Mesodermal cell (in vitro differentiated cells): ENCODE measurements around the gene RC3H1.

Experiments
- H3K27ac ChIP-seq: 2 replicates; pipeline ENCODE4 v1.7.0; 2013; ENCODE audit warnings: mild to moderate bottlenecking, low read depth, low read length, moderate library complexity; ENCODE audit not compliant: severe bottlenecking
- H3K36me3 ChIP-seq: 2 replicates; pipeline ENCODE4 v1.7.1; 2013; ENCODE audit warnings: mild to moderate bottlenecking, low read length, moderate library complexity; ENCODE audit not compliant: control insufficient read depth, insufficient read depth
- H3K4me1 ChIP-seq: one replicate; pipeline ENCODE4 v1.7.1; 2013; ENCODE audit warnings: mild to moderate bottlenecking, low read length; ENCODE audit not compliant: insufficient read depth, control insufficient read depth, poor library complexity, severe bottlenecking
- H3K4me3 ChIP-seq: 2 replicates; pipeline ENCODE4 v1.7.0; 2013; ENCODE audit warnings: low read length, control low read depth, mild to moderate bottlenecking; ENCODE audit not compliant: insufficient read depth, poor library complexity, severe bottlenecking; ENCODE audit errors: extremely low read depth
- H3K9me3 ChIP-seq: 2 replicates; pipeline ENCODE4 v1.7.1; 2013; ENCODE audit warnings: mild to moderate bottlenecking, low read length, moderate library complexity; ENCODE audit not compliant: control insufficient read depth
- WGBS, 2 experiments: methylation state at CpG; one replicate each; pipeline ENCODE4 v1.1.5; 2013; ENCODE audit warnings: missing lambda C conversion rate in 2 of 2; ENCODE audit not compliant: insufficient coverage in 2 of 2; 5-methylcytosine and 5-hydroxymethylcytosine counted together

Gene RC3H1

DNA sequence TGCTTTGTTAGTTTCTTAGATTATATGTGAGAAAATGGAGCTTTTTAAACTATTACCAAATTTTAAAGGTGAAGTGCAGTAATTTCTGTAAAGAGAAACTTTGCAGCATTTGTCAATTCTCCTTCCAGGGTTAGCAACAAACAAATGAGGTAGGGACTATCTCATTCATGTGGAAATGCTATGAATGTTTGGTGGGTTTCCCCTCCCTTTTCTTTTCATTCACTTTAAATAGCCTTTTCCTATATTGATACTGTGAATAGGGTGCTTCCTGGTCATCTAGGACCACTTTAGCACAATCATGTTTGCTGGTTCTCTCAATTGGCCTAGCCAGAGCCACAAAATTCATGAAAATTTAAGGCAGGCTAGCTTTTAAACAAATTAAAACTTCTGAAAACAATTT lies 133.4 kb downstream of the RC3H1 start:
- Histone ChIP-seq H3K36me3 (peaks cover 19% of the 10 kb centered on the region), H3K4me3 (no peak overlapping the region), H3K4me1 (no peaks in the 10 kb centered on the region), H3K27ac (no peak overlapping the region), H3K9me3 (no peaks in the 10 kb centered on the region)

DNA sequence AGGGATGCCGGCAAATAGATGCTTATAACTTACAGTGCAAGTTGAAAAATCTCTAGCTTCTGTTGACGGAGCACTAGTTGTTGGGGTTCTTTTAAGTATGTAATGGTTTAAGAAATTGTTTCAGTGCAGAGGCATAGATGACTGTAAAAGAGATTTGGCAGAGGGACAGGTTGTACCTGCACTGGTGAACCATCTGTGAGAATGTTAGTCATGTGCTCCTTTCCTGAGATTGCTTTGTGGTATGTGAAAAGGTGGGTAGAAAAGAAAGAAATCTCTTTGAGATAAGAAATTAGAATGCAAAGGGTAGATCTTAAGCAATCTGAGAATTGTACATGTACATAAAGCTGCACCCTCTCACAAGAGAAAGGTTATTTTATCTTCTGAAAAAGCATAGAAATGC lies 134.5 kb downstream of the RC3H1 start:
- 92 to 95% methylated on average over 2 of the region's 2 CpGs for WGBS, 2 experiments
- no peak overlapping the region for H3K4me3 ChIP-seq

DNA sequence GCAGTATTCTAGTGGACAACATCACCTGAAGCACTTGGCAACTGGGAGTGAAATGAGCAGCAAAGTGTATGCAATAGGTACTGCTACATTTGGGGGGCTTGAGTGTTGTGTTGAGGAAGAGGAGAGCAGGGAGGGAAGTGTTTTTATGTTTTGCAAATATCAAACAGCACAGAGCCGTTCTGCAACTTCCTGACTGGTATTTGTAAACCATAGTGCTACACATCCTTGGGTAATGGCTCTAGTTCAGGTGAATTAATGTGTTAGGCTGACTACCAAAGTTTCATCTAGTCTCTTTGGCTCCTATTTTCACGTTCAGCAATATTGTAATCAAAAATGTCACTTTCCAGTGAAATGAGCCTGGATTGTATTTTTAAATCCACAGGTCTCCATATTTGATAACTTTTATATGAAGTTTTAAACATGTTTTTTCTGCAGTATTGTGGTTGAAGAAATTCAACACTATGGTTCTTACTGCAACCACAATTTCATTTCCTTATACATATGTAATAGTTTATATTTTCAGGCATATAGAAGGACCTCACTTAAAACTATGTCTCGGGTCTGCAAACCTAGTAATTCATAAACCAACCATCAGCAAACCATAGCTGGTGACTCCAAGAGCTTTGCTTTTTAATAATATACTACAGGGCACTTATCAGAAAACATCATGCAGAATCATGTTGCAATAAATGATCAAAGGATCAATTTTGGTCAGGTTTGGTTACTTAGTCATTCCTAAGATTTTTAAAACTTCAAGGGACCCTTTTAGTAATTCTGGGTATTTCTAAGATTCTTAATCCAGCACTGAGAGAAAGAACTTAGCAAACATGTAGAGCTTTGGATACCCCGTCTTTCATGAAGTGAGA lies 135.2 kb downstream of the RC3H1 start:
- no peak overlapping the region for H3K27ac ChIP-seq
- 89 to 100% methylated on average over 1 of the region's 4 CpGs for WGBS, 2 experiments
- peaks cover 18% of the 10 kb centered on the region for H3K36me3 ChIP-seq
- no peaks in the 10 kb centered on the region for H3K9me3 ChIP-seq
- no peak overlapping the region for H3K4me3 ChIP-seq
- no peaks in the 10 kb centered on the region for H3K4me1 ChIP-seq

More for the DNA sequence above, 134.5 kb downstream of the RC3H1 start:
- Histone ChIP-seq H3K9me3 (no peaks in the 10 kb centered on the region), H3K4me1 (no peaks in the 10 kb centered on the region), H3K27ac (no peak overlapping the region), H3K36me3 (peaks cover 18% of the 10 kb centered on the region)

DNA sequence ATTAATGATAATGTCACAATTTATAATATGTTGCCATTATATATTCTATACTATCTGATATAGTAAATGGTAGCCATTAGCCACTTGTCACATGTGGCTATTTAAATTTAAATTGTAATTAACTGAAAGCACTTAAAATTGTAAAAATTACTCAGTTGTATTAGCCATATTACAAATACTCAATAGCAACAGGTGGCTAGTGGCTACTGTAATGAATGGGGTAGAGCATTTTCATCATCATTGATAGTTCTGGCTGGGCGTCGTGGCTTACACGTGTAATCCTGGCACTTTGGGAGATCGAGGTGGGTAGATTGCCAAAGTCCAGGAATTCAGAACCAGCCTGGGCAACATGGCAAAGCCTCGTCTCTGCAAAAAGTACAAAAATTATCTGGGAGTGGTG lies 137.5 kb downstream of the RC3H1 start:
- H3K9me3 ChIP-seq: no peaks in the 10 kb centered on the region
- 85 to 92% methylated on average over 5 of the region's 5 CpGs for WGBS, 2 experiments
- H3K4me1 ChIP-seq: no peaks in the 10 kb centered on the region
- no peak overlapping the region for H3K4me3 ChIP-seq
- no peak overlapping the region for H3K27ac ChIP-seq
- peaks cover 24% of the 10 kb centered on the region for H3K36me3 ChIP-seq
